Stimulated activated CD4-positive, alpha-beta T cell treated with anti-CD3 and anti-CD28 coated beads, Interleukin-1b, Interleukin-23, amount 100 ng/mL, for 4 hours (primary cell): ENCODE measurements around the gene CEP126.

Source experiments
- DNase-seq, 2 donors: peaks; one replicate each; pipeline ENCODE4 v3.0.0-alpha.2; 2020; ENCODE audit warnings: low read depth in 2 of 2

CEP126 gene

GRCh38 chr11:101914738-101915426 is at the start of gene CEP126:
TSS of gene CEP126 (plus strand) at chr11:101915010. CDS start at chr11:101915285, 275 bp downstream.
- DNase-seq = peak; percentile 83 to 87

GRCh38 chr11:101866619-101867491 is 48.0 kb upstream of the CEP126 start:
- no peak for DNase-seq

- no peak for DNase-seq
These were observed 46.9 kb upstream of the CEP126 start for GRCh38 chr11:101867951-101868350.

GRCh38 chr11:101870510-101870909 is 44.3 kb upstream of the CEP126 start:
- no peak for DNase-seq

GRCh38 chr11:101872171-101872882 is 42.5 kb upstream of the CEP126 start:
- DNase-seq = no peak

- no peak for DNase-seq
These were observed 34.6 kb upstream of the CEP126 start for GRCh38 chr11:101880222-101880621.

GRCh38 chr11:101881586-101881985 is 33.2 kb upstream of the CEP126 start:
- no peak for DNase-seq

GRCh38 chr11:101885631-101886030 is 29.2 kb upstream of the CEP126 start:
- no peak for DNase-seq

- no peak for DNase-seq
These were observed 25.0 kb upstream of the CEP126 start for GRCh38 chr11:101889767-101890166.

GRCh38 chr11:101894505-101894904 is 20.3 kb upstream of the CEP126 start:
- DNase-seq = no peak

- DNase-seq = no peak
These were observed 7.0 kb upstream of the CEP126 start for GRCh38 chr11:101907815-101908214.

- DNase-seq = no peak
These were observed 5.7 kb upstream of the CEP126 start for GRCh38 chr11:101909087-101909486.

- DNase-seq = no peak
These were observed 2.0 kb upstream of the CEP126 start for GRCh38 chr11:101912823-101913284.

GRCh38 chr11:101913656-101914055 is 1.2 kb upstream of the CEP126 start:
- DNase-seq = no peak

- DNase-seq = no peak
These were observed 471 bp upstream of the CEP126 start for GRCh38 chr11:101914341-101914737.

GRCh38 chr11:101915791-101916291 is 1.0 kb downstream of the CEP126 start:
- DNase-seq = no peak

- no peak for DNase-seq
These were observed 1.6 kb downstream of the CEP126 start, which contains the start of gene ANGPTL5 for GRCh38 chr11:101916422-101916821. TSS of gene ANGPTL5 (minus strand) at chr11:101916522. CDS start at chr11:101907909, 8,613 bp downstream.

GRCh38 chr11:101917226-101917625 is 2.4 kb downstream of the CEP126 start:
- DNase-seq = no peak

- no peak for DNase-seq
These were observed 6.2 kb downstream of the CEP126 start for GRCh38 chr11:101920992-101921391.

GRCh38 chr11:101923554-101923953 is 8.7 kb downstream of the CEP126 start:
- no peak for DNase-seq

- no peak for DNase-seq
These were observed 14.6 kb downstream of the CEP126 start for GRCh38 chr11:101929294-101929915.
